ENCODE data around the gene TMC3.

Gene TMC3

GRCh38 chr15:81297147-81297572 lies 76.9 kb downstream of the TMC3 start:
- DNase-seq = no peak

DNA sequence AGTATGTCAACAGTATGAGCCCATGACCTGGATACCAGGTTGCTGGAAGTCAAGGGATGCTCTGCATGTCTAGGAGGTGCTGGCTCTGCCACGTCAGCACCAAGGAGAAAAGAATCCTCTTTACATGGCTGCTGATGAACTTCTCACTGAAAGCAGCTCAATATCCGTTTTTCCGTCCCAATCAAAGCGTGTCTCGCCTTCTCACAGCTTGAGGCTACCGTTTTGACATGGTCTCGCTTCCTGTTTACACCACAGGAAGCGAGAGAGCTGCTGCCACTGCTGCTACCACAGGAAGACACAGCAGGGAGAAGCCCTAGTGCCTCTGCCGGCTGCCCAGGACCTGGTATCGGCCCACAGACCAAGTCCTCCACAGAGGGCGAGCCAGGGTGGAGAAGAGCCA lies 77.3 kb downstream of the TMC3 start:
- DNase-seq = peak; percentile 28

- no peak for DNase-seq
Measured at GRCh38 chr15:81296186-81296585, 77.8 kb downstream of the TMC3 start.

GRCh38 chr15:81295486-81296121 lies 78.4 kb downstream of the TMC3 start:
- no peak for DNase-seq

DNA sequence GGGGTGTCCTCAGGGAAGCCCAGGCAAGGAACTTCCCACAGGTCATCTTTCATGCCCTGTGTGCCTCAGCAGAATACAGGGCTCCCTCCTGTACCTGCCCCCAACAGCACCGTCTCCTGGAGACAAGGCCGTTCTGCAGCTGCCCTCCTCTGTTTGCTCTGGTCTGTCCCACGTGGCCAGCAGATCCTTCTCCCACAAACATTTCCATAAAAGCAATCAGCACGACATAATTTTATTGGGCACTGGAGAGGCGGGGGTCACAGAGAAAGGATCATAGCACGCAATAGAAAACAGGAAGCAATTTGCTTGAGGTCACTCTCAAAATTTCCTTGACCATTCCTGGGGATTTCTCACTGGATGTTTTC lies 79.5 kb downstream of the TMC3 start:
- no peak for DNase-seq

DNA sequence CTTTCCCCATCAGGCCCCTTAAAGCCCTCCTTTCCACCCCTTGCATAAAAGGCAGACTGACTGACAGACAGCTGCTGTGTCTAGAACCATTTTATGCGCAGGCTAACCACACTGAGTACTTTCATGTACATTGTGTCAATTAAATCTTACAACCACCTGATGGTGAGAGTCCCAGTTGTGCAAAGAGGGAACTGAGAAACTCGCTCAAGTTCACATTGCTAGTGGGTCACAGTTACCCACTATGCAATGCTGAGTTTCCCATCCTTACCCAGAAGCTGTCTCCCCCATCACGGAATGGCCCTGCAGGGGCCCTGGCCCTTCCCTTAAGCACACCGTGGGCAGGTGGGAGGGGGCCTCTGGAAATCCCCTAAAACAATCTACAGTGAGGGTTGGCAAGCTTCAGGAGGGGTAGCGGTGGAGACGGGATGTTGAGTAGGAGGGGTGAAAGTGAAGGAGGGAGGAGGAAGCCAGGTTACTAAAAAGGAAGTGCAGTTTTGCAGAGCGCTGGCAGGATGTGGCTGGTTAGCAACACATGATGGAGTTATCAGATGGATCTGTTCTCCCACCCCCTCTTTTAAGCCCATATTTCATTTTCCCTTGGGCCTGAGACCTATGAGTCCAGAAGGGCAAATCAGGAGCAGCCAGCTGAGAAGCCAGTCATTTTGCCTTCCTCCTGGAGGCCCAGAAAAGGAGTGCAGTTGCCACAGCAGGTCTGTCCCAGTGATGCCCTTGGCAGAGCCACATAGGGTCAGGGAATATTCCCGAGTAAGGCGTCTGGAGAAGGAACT lies 80.1 kb downstream of the TMC3 start:
- DNase-seq = no peak

GRCh38 chr15:81292523-81293001 lies 81.5 kb downstream of the TMC3 start:
- DNase-seq = no peak

- DNase-seq = no peak
Measured at GRCh38 chr15:81291916-81292522, 82.0 kb downstream of the TMC3 start.

DNA sequence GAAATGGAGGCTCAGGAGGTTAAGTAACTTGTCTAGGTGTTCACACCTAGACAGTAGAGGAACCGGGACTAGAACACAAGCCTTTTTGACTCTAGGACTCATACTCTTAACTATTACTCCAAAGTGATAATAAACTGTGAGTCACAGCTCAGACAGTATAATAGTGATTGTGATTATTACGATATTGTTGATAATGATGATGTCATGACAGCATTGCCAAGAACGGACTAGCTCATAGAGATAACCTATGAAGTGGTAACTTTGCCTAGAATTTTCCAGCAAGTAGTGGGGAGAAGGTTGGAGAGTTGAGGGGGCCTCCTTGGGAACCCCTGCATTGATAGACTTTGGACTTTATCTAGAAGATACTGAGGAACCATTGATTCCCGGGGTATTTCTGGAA lies 84.1 kb downstream of the TMC3 start:
- no peak for DNase-seq

- DNase-seq = no peak
Measured at GRCh38 chr15:81288616-81289015, 85.4 kb downstream of the TMC3 start.

- no peak for DNase-seq
Measured at GRCh38 chr15:81288040-81288439, 86.0 kb downstream of the TMC3 start.

DNA sequence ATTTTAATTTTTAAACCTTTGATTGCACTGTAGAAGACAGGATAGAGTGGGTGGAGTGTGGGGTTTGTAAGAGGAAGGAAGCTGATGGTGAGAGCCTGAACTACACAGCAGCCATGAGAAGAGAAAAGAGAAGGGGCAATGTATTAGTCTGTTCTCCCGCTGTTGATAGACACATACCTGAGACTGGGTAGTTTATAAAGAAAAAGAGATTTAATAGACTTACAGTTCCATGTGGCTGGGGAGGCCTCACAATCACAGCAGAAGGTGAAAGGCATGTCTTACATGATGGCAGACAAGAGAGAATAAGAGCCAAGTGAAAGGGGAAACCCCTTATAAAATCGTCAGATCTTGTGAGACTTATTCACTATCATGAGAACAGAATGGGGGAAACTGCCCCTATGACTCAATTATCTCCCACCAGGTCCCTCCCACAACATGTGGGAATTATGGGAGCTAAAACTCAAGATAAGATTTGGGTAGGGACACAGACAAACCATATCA lies 87.3 kb downstream of the TMC3 start:
- DNase-seq = no peak

DNA sequence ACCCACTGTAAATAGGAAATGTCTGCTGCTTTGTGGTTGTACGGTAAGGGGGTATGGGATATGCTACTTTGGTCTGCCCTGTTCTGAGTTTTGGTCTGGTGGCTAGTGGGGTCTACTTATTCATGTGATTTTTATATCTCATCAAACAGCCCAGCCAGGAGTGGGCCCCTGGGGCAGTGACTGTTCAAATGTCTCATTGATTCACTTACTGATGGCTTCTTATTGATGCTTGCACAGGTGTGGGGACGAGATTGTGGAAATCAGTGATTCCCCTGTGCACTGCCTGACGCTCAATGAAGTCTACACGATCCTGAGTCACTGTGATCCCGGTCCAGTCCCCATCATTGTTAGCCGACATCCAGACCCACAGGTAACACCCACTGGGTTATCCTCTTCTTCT lies 88.6 kb downstream of the TMC3 start:
- no peak for DNase-seq

DNA sequence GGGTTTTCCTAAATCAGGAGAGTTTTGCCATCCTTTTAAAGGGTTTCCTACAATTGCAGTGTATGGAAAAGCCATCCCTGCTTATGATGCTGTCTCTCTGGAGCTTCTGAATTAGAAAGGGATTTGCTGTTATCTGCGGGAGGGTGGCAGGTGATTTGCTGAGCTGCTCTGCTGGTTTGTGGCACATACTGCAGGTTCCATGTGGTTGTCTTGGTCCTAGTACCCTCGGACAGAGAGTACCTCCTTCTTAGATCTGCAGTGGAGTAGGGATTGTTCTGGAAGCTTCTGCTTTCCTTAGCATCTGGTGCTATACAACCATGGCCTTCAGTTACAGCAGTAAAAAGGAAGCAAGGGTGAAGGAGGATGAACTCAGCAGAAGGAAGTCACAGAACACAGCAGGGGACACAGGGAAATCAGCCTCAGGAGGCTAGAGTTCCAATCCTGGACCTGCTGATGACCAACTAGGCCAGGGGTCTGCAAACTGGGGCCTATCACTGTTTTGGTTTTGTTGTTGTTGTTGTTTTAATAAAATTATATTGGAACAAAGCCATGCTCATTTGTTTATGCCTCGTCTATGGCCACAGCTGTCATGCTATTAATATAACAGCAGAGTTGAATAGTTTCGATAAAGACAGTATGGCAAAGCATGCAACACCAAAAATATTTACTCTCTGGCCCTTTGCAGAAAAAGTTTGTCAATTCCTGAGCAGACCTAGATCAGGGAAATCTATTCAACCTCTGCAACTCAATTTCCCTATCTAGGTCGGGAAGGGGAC lies 89.6 kb downstream of the TMC3 start:
- no peak for DNase-seq

GRCh38 chr15:81282911-81283310 lies 91.1 kb downstream of the TMC3 start:
- DNase-seq = no peak

GRCh38 chr15:81282606-81282895 lies 91.5 kb downstream of the TMC3 start:
- no peak for DNase-seq

- DNase-seq = no peak
Measured at GRCh38 chr15:81281766-81282605, 92.0 kb downstream of the TMC3 start.

DNA sequence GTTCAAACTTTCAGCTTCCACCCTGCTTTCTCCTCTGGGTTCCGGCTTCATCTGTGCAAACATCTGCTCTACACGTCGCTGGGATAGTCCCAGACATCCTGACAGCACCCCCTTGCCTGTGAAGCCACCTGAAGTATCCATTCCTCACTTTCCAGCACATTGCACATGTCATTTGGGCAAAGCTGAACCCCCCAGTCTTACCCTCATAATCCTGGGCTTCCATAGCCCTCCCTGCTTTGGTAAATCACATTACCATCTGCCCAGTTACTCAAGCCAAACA lies 92.6 kb downstream of the TMC3 start:
- DNase-seq = no peak

Data from hematopoietic multipotent progenitor cell treated with erythropoietin and hydrocortisone succinate and interleukin-3 and kit ligand, for 8 days (in vitro differentiated cells).